Suppressor macrophage (primary cell): ENCODE results near the gene PSRC1.
A peak's percentile ranks its signal among the peaks of the same experiment; 100 is the strongest.

ENCODE experiments used
- DNase-seq, 4 experiments: peaks; one replicate each; pipeline ENCODE4 v3.0.0-alpha.2; 2020 to 2022

PSRC1 gene

GRCh38 chr1:109272021-109272799 lies 10.7 kb downstream of the PSRC1 start:
- no peak for DNase-seq

- DNase-seq: no peak
Measured at GRCh38 chr1:109271458-109271857, 11.5 kb downstream of the PSRC1 start.

- no peak for DNase-seq
Measured at GRCh38 chr1:109270623-109271317, 12.2 kb downstream of the PSRC1 start.

- no peak for DNase-seq
Measured at GRCh38 chr1:109269981-109270622, 12.8 kb downstream of the PSRC1 start.

DNA sequence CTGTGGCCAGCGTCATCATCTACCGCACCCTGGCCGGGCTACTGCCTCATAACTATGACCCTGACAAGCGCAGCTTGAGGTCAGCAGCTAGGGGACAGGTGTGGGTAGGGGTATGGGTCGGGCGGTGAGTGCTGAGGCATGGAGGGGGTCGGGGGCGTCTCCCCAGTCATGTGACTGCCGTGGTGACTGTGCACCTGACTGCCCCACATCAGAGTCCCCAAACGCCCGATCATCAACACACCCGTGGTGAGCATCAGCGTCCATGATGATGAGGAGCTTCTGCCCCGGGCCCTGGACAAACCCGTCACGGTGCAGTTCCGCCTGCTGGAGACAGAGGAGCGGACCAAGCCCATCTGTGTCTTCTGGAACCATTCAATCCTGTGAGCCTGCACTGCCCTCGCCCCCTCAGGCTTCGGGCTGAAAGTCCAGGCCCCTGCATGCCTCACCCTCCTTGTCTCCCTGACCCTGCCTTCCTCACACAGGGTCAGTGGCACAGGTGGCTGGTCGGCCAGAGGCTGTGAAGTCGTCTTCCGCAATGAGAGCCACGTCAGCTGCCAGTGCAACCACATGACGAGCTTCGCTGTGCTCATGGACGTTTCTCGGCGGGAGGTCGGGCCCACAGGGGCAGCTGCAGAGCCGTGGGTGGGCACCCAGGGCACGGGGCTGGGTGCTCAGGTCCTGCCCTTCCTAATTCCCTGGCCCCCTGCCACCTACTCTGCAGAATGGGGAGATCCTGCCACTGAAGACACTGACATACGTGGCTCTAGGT lies 13.5 kb downstream of the PSRC1 start:
- no peak for DNase-seq

GRCh38 chr1:109268431-109269211 lies 14.3 kb downstream of the PSRC1 start:
- no peak for DNase-seq

- no peak for DNase-seq
Measured at GRCh38 chr1:109267743-109268300, 15.1 kb downstream of the PSRC1 start.

- DNase-seq: no peak
Measured at GRCh38 chr1:109266965-109267364, 16.0 kb downstream of the PSRC1 start.

GRCh38 chr1:109265741-109266330 lies 17.1 kb downstream of the PSRC1 start:
- DNase-seq: no peak

GRCh38 chr1:109265016-109265415 lies 17.9 kb downstream of the PSRC1 start:
- no peak for DNase-seq

DNA sequence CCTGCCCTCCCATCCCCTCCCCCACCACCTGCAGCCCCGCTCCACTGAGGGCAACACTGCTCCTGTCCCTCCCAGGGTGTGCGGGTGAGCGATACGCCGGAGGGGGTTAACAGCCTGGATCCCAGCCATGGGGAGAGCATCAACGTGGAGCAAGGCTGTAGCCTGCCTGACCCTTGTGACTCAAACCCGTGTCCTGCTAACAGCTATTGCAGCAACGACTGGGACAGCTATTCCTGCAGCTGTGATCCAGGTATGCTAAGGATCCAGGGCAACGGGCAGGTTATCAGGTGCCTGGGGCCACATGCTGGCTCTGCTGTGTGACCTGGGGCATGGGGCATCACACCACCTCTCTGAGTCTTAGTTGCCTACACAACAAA lies 18.6 kb downstream of the PSRC1 start:
- DNase-seq: no peak

- peak; percentile 88 to 93 (median 90) for DNase-seq
Measured at GRCh38 chr1:109263597-109264378, 19.2 kb downstream of the PSRC1 start.

DNA sequence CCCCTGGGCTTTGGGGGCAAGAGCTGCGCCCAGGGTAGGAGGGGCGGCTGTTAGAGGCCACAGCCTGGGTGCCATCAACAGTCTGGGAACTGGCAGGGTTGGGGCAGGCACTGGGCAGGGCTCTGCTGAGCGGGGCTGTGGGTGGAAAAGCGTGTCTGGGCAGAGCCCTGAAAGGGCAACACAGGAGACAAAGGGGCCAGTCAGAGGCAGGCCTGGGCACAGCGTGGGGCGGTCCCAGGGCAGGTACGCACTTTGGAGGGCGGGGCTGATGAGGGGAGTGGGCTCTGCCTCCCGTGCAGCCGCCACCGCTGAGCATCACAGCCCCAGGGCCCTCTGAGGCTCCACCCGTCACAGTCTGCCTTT lies 19.7 kb downstream of the PSRC1 start:
- DNase-seq: no peak

DNA sequence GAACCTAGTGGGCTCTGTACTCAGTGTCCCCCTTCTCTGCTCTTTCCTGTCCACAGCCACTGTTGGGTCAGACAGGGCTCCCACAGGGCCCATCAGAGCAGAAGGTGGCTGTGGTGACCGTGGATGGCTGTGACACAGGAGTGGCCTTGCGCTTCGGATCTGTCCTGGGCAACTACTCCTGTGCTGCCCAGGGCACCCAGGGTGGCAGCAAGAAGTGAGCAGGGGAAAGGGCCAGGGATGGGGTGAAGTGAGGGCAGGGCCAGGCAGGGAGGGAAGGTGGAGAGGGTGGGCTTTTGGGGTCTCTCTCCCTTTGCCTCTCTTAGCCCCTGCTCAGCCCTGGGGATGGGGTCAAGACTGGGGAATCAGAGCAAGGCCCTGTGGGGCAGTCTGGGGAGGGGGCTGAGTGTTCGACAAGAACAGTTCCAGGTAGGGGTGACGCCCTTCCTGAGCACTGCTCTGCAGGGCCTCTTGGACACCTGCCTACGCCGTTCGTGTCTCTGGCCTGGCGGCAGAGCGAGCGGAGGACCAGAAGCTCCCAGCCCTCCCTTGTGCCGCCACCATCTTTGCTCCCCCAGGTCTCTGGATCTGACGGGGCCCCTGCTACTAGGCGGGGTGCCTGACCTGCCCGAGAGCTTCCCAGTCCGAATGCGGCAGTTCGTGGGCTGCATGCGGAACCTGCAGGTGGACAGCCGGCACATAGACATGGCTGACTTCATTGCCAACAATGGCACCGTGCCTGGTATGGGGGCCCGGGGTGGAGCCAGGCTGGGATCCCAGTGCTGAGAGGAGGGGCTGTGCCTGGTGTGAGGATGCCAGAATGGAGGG lies 20.5 kb downstream of the PSRC1 start:
- DNase-seq: no peak

GRCh38 chr1:109261578-109261977 lies 21.4 kb downstream of the PSRC1 start:
- no peak for DNase-seq

DNA sequence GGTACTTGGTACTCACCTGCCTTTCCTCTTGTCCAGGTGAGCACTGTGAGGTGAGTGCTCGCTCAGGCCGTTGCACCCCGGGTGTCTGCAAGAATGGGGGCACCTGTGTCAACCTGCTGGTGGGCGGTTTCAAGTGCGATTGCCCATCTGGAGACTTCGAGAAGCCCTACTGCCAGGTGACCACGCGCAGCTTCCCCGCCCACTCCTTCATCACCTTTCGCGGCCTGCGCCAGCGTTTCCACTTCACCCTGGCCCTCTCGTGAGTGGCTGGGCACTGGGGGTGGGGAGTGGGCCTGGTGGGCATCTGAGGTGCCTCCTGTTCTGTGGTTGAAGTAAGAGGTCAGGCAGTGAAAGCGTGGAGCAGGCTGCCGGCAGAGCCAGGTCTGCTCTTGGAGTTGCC lies 21.9 kb downstream of the PSRC1 start:
- DNase-seq: no peak

DNA sequence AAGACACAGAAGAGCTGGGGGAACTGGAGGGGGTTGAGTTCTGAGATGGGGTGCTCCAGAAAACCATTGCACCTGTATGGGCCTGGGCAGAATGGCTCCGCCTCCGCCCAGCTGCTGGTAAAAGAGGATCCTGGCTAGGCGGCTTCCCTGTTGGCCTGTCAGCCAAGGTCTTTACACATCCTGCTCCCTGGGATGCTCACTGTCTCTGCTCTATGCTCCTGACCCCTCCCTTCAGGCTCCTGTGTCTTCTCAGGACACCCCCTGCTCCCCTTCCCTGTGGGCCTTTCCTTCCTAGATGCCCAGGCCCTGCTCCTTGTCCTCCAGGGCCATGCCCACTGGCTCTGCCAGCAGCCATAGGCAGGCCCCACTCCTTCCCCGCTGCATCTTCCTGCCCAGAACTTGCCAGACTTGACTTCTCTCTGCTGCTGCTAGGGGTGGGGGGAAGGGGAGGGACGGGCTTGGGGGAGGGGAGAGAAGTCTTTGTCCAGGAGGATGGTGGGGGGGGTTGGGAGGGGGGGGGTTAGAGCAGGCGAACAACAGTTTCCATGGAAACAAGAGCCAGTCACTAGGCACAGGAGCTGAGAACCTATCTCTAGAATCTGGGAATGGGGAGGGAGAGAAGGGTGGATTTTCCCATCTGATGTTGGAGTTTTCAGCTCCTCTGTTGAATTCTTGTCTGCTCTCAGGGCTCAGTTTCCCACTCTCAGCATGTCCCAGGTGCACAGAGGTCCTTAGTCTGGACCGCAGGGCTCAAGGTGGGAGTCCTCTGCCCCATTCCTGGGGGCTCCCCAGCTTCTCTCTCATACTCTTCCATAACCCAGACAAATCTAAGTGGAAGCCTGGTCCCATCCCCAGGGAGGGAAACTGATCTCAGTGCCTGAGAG lies 23.0 kb downstream of the PSRC1 start:
- no peak for DNase-seq
